SK-N-SH (cell line): ENCODE data around the gene YEATS4. TPM values are rescaled to one million over a fixed set of nuclear protein-coding genes. Genes with fewer than 3 reads are reported as not detected.

ENCODE experiments used
- CTCF ChIA-PET: fragments of 300-600, 350-600 bp; formaldehyde crosslinking; extraction: SDS; loops from one replicate; lab custom pipeline; 2021; lab: Yijun Ruan, JAX
- POLR2A ChIA-PET: fragments of 350-600 bp; sonication (Branson Sonifier 250); formaldehyde crosslinking; extraction: SDS; loops from one replicate; lab custom pipeline; 2020; ENCODE audit warnings: antibody characterized with exemption, inconsistent platforms; lab: Yijun Ruan, JAX
- DNase-seq: peaks from one replicate; pipeline ENCODE4 v3.0.0; 2012
- H2AFZ ChIP-seq: fragments of 200-600 bp; sonication (generic); 2 replicates; pipeline ENCODE4 v1.8.1; 2016; ENCODE audit warnings: antibody characterized with exemption, mild to moderate bottlenecking, low read depth
- H3F3A ChIP-seq: fragments of 200-600 bp; sonication (generic); replicated peaks from 2 replicates; pipeline ENCODE3; 2016; ENCODE audit warnings: antibody characterized with exemption, mild to moderate bottlenecking; ENCODE audit not compliant: insufficient read depth
- H3K27ac ChIP-seq, 2 experiments: fragments of 200-500 bp in 1 of 2; fragments of 200-600 bp in 1 of 2; sonication (Bioruptor generic) in 1 of 2; sonication (generic), shearing (Covaris generic) in 1 of 2; 2 replicates each; pipeline versions ENCODE4 v1.5.1 to v1.6.1; 2014 to 2016; ENCODE audit warnings: low read depth in 2 of 2, inconsistent platforms in 1 of 2, low read length in 1 of 2, mild to moderate bottlenecking in 1 of 2, mixed read lengths in 1 of 2
- H3K27me3 ChIP-seq: fragments of 200-600 bp; sonication (generic), shearing (Covaris generic); 2 replicates; pipeline ENCODE4 v1.6.1; 2016; ENCODE audit warnings: mixed run types; ENCODE audit not compliant: insufficient read depth
- H3K36me3 ChIP-seq, 2 experiments: fragments of 200-500 bp in 1 of 2; fragments of 200-600 bp in 1 of 2; sonication (Bioruptor generic) in 1 of 2; sonication (generic) in 1 of 2; replicated peaks in 1 of 2; 2 replicates each; pipeline versions ENCODE3 to v1.5.1; 2014 to 2016; ENCODE audit warnings: low read length in 1 of 2, mild to moderate bottlenecking in 1 of 2; ENCODE audit not compliant: insufficient read depth in 2 of 2, control insufficient read depth in 1 of 2
- H3K4me1 ChIP-seq, 2 experiments: fragments of 200-500 bp in 1 of 2; fragments of 200-600 bp in 1 of 2; sonication (Bioruptor generic) in 1 of 2; sonication (generic), shearing (Covaris generic) in 1 of 2; 2 replicates each; pipeline versions ENCODE4 v1.5.1 to v1.6.1; 2014 to 2016; ENCODE audit warnings: low read depth in 1 of 2, low read length in 1 of 2, mixed run types in 1 of 2; ENCODE audit not compliant: insufficient read depth in 2 of 2, control insufficient read depth in 1 of 2
- H3K4me2 ChIP-seq: fragments of 200-600 bp; sonication (generic), shearing (Covaris generic); 2 replicates; pipeline ENCODE4 v1.6.1; 2017; ENCODE audit warnings: mixed run types
- H3K4me3 ChIP-seq, 2 experiments: fragments of 200-500 bp in 1 of 2; fragments of 200-600 bp in 1 of 2; sonication (Bioruptor generic) in 1 of 2; sonication (generic), shearing (Covaris generic) in 1 of 2; 2 replicates each; pipeline versions ENCODE4 v1.5.1 to v1.8.1; 2014 to 2016; ENCODE audit warnings: low read depth in 2 of 2, inconsistent platforms in 1 of 2, low read length in 1 of 2, mild to moderate bottlenecking in 1 of 2, mixed read lengths in 1 of 2, moderate library complexity in 1 of 2
- H3K79me2 ChIP-seq: fragments of 200-600 bp; sonication (generic); 2 replicates; pipeline ENCODE4 v1.8.1; 2017; ENCODE audit warnings: mild to moderate bottlenecking; ENCODE audit not compliant: insufficient read depth
- H3K9ac ChIP-seq: fragments of 200-600 bp; sonication (generic); 2 replicates; pipeline ENCODE4 v1.6.1; 2017; ENCODE audit warnings: mixed run types
- H3K9me2 ChIP-seq: fragments of 200-600 bp; sonication (generic); 2 replicates; pipeline ENCODE4 v1.6.1; 2017; ENCODE audit warnings: mixed run types
- H3K9me3 ChIP-seq: fragments of 200-600 bp; sonication (generic); 2 replicates; pipeline ENCODE4 v1.6.1; 2017; ENCODE audit warnings: mixed run types, mild to moderate bottlenecking, moderate library complexity
- H4K20me1 ChIP-seq: fragments of 200-600 bp; sonication (generic); 2 replicates; pipeline ENCODE4 v1.6.1; 2017; ENCODE audit warnings: mild to moderate bottlenecking, mixed run types; ENCODE audit not compliant: insufficient read depth
- CHD2 ChIP-seq: fragments of 150-350 bp; IDR thresholded peaks from 2 replicates; pipeline ENCODE4 v1.6.1; 2018; ENCODE audit warnings: low read length; ENCODE audit not compliant: partially characterized antibody
- ELF1 ChIP-seq: IDR thresholded peaks from 2 replicates; pipeline ENCODE4 v1.4.0; 2012
- EP300 ChIP-seq, 2 experiments: IDR thresholded peaks; 2 replicates each; pipeline versions ENCODE4 v1.4.0 to v1.6.1; 2012; ENCODE audit warnings: borderline replicate concordance in 1 of 2, low read depth in 1 of 2, low read length in 1 of 2
- EZH2phosphoT487 ChIP-seq: fragments of 200-600 bp; sonication (generic); IDR thresholded peaks from 2 replicates; pipeline ENCODE4 v1.6.1; 2017; ENCODE audit warnings: low read depth, mixed run types, mild to moderate bottlenecking, antibody characterized with exemption, moderate library complexity, borderline replicate concordance
- GATA2 ChIP-seq: sonication (generic); formaldehyde crosslinking; IDR thresholded peaks from 2 replicates; pipeline ENCODE4 v1.5.0; 2020; ENCODE audit warnings: mild to moderate bottlenecking, missing genetic modification reagents
- MEF2A ChIP-seq: IDR thresholded peaks from 2 replicates; pipeline ENCODE4 v1.4.0; 2012; ENCODE audit warnings: low read depth, borderline replicate concordance
- MXI1 ChIP-seq: IDR thresholded peaks from 2 replicates; pipeline ENCODE4 v1.6.1; 2012; ENCODE audit warnings: mild to moderate bottlenecking, low read depth, low read length, improper control_type of control experiment
- RAD21 ChIP-seq: IDR thresholded peaks from 2 replicates; pipeline ENCODE4 v1.6.1; 2012; ENCODE audit warnings: mild to moderate bottlenecking, low read length
- RCOR1 ChIP-seq: fragments of 150-350 bp; IDR thresholded peaks from 2 replicates; pipeline ENCODE4 v1.6.1; 2017; ENCODE audit warnings: antibody characterized with exemption, low read length
- RFX5 ChIP-seq: IDR thresholded peaks from 2 replicates; pipeline ENCODE4 v1.6.1; 2012; ENCODE audit warnings: mild to moderate bottlenecking, improper control_type of control experiment, low read length
- SIN3A ChIP-seq: IDR thresholded peaks from 2 replicates; pipeline ENCODE4 v1.6.1; 2012; ENCODE audit warnings: low read depth, mild to moderate bottlenecking, low read length, moderate library complexity, borderline replicate concordance
- TCF12 ChIP-seq: IDR thresholded peaks from 2 replicates; pipeline ENCODE4 v1.4.0; 2012
- YY1 ChIP-seq: IDR thresholded peaks from 2 replicates; pipeline ENCODE4 v1.4.0; 2012; ENCODE audit warnings: low read depth, mild to moderate bottlenecking
- WGBS: methylation state at CpG from one replicate; pipeline ENCODE4 v1.1.6; 2017; ENCODE audit warnings: low lambda C conversion rate; 5-methylcytosine and 5-hydroxymethylcytosine counted together
- polyA plus RNA-seq, 3 experiments: library from polyadenylated mRNA; depleted of rRNA; stranded (reverse); fragments of >200 nt; gene quantifications; 2 replicates each; pipeline ENCODE4 v1.2.3, GENCODE V29; 2012
- TF ChIP-seq, protein P1 (sequence below): fragments of 150-350 bp; IDR thresholded peaks from 2 replicates; pipeline ENCODE4 v1.6.1; 2016; ENCODE audit warnings: mild to moderate bottlenecking, low read depth, low read length
- TF ChIP-seq, protein P2 (sequence below): IDR thresholded peaks from 2 replicates; pipeline ENCODE4 v1.4.0; 2012; ENCODE audit warnings: low read depth, borderline replicate concordance
- TF ChIP-seq, protein P3 (sequence below): IDR thresholded peaks from 2 replicates; pipeline ENCODE4 v1.6.1; 2012; ENCODE audit warnings: mild to moderate bottlenecking, low read depth, low read length, moderate library complexity

YEATS4 gene
- polyA plus RNA-seq, 1 of the 3 experiments (the other 2 are of a cell fraction): 11.4 TPM

- ChIA-PET POLR2A (no interaction called here), CTCF (interaction anchor here (2.0 kb wide), 1 partner anchor 178 kb away, joined by 8 read pairs; no protein-coding TSS in a partner anchor)
- Histone ChIP-seq H3K4me1 (peaks cover 0 to 6% of the 10 kb centered on the region in 2 experiments; a peak in 1 of 4 replicates), H3K27me3 (no peaks in the 10 kb centered on the region), H4K20me1 (no peaks in the 10 kb centered on the region), H3K9me2 (no peaks in the 10 kb centered on the region), H3K36me3 (peaks cover 11 to 38% of the 10 kb centered on the region in 2 experiments), H3F3A (peaks cover 4% of the 10 kb centered on the region), H3K9me3 (no peaks in the 10 kb centered on the region), H3K4me2 (no peak overlapping the region), H2AFZ (no peak overlapping the region), H3K4me3 (no peak overlapping the region), H3K9ac (no peak overlapping the region), H3K79me2 (peaks cover 7% of the 10 kb centered on the region; the same call in 1 of the 2 replicates), H3K27ac (no peak overlapping the region)
- TF ChIP-seq, protein P1, sequence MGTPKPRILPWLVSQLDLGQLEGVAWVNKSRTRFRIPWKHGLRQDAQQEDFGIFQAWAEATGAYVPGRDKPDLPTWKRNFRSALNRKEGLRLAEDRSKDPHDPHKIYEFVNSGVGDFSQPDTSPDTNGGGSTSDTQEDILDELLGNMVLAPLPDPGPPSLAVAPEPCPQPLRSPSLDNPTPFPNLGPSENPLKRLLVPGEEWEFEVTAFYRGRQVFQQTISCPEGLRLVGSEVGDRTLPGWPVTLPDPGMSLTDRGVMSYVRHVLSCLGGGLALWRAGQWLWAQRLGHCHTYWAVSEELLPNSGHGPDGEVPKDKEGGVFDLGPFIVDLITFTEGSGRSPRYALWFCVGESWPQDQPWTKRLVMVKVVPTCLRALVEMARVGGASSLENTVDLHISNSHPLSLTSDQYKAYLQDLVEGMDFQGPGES: no peak
- no peak for TF ChIP-seq RAD21
- no peak for TF ChIP-seq MXI1
- no peak for TF ChIP-seq ELF1
- TF ChIP-seq CHD2: no peak
- TF ChIP-seq GATA2 (CRISPR knock-in tag): no peak
- TF ChIP-seq MEF2A: no peak
- TF ChIP-seq, protein P2, sequence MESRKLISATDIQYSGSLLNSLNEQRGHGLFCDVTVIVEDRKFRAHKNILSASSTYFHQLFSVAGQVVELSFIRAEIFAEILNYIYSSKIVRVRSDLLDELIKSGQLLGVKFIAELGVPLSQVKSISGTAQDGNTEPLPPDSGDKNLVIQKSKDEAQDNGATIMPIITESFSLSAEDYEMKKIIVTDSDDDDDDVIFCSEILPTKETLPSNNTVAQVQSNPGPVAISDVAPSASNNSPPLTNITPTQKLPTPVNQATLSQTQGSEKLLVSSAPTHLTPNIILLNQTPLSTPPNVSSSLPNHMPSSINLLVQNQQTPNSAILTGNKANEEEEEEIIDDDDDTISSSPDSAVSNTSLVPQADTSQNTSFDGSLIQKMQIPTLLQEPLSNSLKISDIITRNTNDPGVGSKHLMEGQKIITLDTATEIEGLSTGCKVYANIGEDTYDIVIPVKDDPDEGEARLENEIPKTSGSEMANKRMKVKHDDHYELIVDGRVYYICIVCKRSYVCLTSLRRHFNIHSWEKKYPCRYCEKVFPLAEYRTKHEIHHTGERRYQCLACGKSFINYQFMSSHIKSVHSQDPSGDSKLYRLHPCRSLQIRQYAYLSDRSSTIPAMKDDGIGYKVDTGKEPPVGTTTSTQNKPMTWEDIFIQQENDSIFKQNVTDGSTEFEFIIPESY: no peak
- no peak for TF ChIP-seq YY1
- 97% methylated on average over 1 of the region's 1 CpG for WGBS
- no peak for DNase-seq
Observed at GRCh38 chr12:69392179-69392928, 32.8 kb downstream of the YEATS4 start.

GRCh38 chr12:69396041-69396440, 36.5 kb downstream of the YEATS4 start:
- no peaks in the 10 kb centered on the region for H3K27me3 ChIP-seq
- H3K4me2 ChIP-seq: no peak overlapping the region
- peaks cover 6 to 30% of the 10 kb centered on the region in 2 experiments for H3K36me3 ChIP-seq
- CTCF ChIA-PET: interaction anchor here (1.2 to 1.5 kb wide), 2 partner anchors 111 to 175 kb away, joined by 3 to 5 read pairs; no protein-coding TSS in a partner anchor
- no peaks in the 10 kb centered on the region for H4K20me1 ChIP-seq
- peaks cover 0 to 6% of the 10 kb centered on the region in 2 experiments; a peak in 1 of 4 replicates for H3K4me1 ChIP-seq
- H2AFZ ChIP-seq: no peak overlapping the region
- no peak overlapping the region for H3K9ac ChIP-seq
- no peak overlapping the region for H3K4me3 ChIP-seq
- no peak for DNase-seq
- H3K79me2 ChIP-seq: no peaks in the 10 kb centered on the region
- H3K9me3 ChIP-seq: no peaks in the 10 kb centered on the region
- H3K27ac ChIP-seq: no peak overlapping the region
- POLR2A ChIA-PET: no interaction called here
- WGBS: 60% methylated on average over 1 of the region's 1 CpG
- no peaks in the 10 kb centered on the region for H3F3A ChIP-seq
- TF ChIP-seq MXI1 (no peak), RFX5 (no peak), EZH2phosphoT487 (no peak), SIN3A (no peak), RCOR1 (no peak), EP300 (IDR thresholded peaks at IDR 0.05; ENCODE audit: borderline replicate concordance in 1 of 2, low read depth in 1 of 2, low read length in 1 of 2) (no peak), TCF12 (no peak), MEF2A (no peak)
- TF ChIP-seq, protein P3, sequence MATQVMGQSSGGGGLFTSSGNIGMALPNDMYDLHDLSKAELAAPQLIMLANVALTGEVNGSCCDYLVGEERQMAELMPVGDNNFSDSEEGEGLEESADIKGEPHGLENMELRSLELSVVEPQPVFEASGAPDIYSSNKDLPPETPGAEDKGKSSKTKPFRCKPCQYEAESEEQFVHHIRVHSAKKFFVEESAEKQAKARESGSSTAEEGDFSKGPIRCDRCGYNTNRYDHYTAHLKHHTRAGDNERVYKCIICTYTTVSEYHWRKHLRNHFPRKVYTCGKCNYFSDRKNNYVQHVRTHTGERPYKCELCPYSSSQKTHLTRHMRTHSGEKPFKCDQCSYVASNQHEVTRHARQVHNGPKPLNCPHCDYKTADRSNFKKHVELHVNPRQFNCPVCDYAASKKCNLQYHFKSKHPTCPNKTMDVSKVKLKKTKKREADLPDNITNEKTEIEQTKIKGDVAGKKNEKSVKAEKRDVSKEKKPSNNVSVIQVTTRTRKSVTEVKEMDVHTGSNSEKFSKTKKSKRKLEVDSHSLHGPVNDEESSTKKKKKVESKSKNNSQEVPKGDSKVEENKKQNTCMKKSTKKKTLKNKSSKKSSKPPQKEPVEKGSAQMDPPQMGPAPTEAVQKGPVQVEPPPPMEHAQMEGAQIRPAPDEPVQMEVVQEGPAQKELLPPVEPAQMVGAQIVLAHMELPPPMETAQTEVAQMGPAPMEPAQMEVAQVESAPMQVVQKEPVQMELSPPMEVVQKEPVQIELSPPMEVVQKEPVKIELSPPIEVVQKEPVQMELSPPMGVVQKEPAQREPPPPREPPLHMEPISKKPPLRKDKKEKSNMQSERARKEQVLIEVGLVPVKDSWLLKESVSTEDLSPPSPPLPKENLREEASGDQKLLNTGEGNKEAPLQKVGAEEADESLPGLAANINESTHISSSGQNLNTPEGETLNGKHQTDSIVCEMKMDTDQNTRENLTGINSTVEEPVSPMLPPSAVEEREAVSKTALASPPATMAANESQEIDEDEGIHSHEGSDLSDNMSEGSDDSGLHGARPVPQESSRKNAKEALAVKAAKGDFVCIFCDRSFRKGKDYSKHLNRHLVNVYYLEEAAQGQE: no peak
- no peaks in the 10 kb centered on the region for H3K9me2 ChIP-seq
